Measurements from ENCODE around the gene RTN4RL2. TPM values are rescaled to one million over a fixed set of nuclear protein-coding genes. Genes with fewer than 3 reads are reported as not detected.

Gene RTN4RL2
- total and polyA plus RNA-seq, 9 of the 15 experiments (the other 6 are each of a cell fraction or from before 2014, with no cell fraction given): 0.06 to 1.9 (median 0.34) TPM; not detected in 4

GRCh38 chr11:57429946-57430345 is 30.4 kb upstream of the RTN4RL2 start:
- intact Hi-C loops (cut with micrococcal nuclease): no loop called here

More at GRCh38 chr11:57429946-57430345, 30.4 kb upstream of the RTN4RL2 start:
- in situ Hi-C loops (cut with MboI): no loop called here
- ChIA-PET POLR2A (interaction anchor here (0.5 to 1.7 kb wide), 4 partner anchors 10 to 204 kb away, joined by 3 to 8 read pairs (median 4); no protein-coding TSS in a partner anchor), CTCF (ENCODE audit: low intra/inter-chr PET ratio) (no interaction called here)
- TF ChIP-seq RB1 (IDR thresholded peaks at IDR 0.05; ENCODE audit: low read depth) (no peak), MXD1 (CRISPR knock-in tag; IDR thresholded peaks at IDR 0.05; ENCODE audit: borderline replicate concordance, poor library complexity, severe bottlenecking) (no peak), SMC3 (conservative IDR thresholded peaks at IDR 0.05; ENCODE audit: insufficient read depth, low read depth, low read length) (no peak), SMAD2 (IDR thresholded peaks at IDR 0.05; ENCODE audit: low read depth, low read length) (no peak), MAX (CRISPR knock-in tag; IDR thresholded peaks at IDR 0.05) (no peak), NBN (IDR thresholded peaks at IDR 0.05; ENCODE audit: low read depth) (no peak), ARID4B (CRISPR knock-in tag; IDR thresholded peaks at IDR 0.05) (no peak), SOX6 (IDR thresholded peaks at IDR 0.05) (no peak)
- Histone ChIP-seq H3K9me1 (ENCODE audit: control insufficient read depth, insufficient read depth, low read length) (no peaks in the 10 kb centered on the region), H3K9me3 (replicated peaks; ENCODE audit: control insufficient read depth, insufficient read depth, low read depth, low read length) (no peaks in the 10 kb centered on the region), H3K27ac (ENCODE audit: extremely low read depth, low read depth, low read length) (no peak overlapping the region), H3K79me2 (ENCODE audit: control insufficient read depth, insufficient read depth, low read length) (peaks cover 23% of the 10 kb centered on the region), H4K20me1 (replicated peaks; ENCODE audit: control insufficient read depth, insufficient read depth, low read length) (no peaks in the 10 kb centered on the region), H2AFZ (ENCODE audit: low read depth, low read length) (no peak overlapping the region), H3K4me2 (ENCODE audit: insufficient read depth, low read length) (no peak overlapping the region), H3K4me1 (replicated peaks in 1 of 2; ENCODE audit: control insufficient read depth in 2 of 2, insufficient read depth in 2 of 2, low read length in 2 of 2) (peaks cover 38 to 71% of the 10 kb centered on the region in 2 experiments), H3K9ac (ENCODE audit: insufficient read depth in 1 of 2, low read depth in 2 of 2, low read length in 2 of 2) (no peak overlapping the region), H3K27me3 (ENCODE audit: control insufficient read depth in 2 of 2, insufficient read depth in 2 of 2, low read length in 2 of 2) (no peaks in the 10 kb centered on the region), H3K4me3 (no peak overlapping the region), H3K36me3 (ENCODE audit: control insufficient read depth, insufficient read depth, low read length) (peaks cover 16% of the 10 kb centered on the region)
- DNase-seq (ENCODE audit: extremely low read depth in 1 of 4, low spot score in 3 of 4) (no peak), FAIRE-seq (no peak), ATAC-seq (no peak)
- BruUV-seq (replicated peaks): no TSS peak
- WGBS (ENCODE audit: insufficient coverage, low coverage, missing lambda C conversion rate): 45% methylated on average over 4 of the region's 4 CpGs
